CD1c-positive myeloid dendritic cell (primary cell): Measurements from ENCODE around the gene GCDH.
A peak's percentile ranks its signal among the peaks of the same experiment; 100 is the strongest.

Source experiments
- DNase-seq: peaks from one replicate; pipeline ENCODE4 v3.0.0-alpha.2; 2016; ENCODE audit errors: extremely low spot score

GCDH gene

GRCh38 chr19:12939975-12940423 lies 49.0 kb downstream of the GCDH start:
- no peak for DNase-seq

GRCh38 chr19:12940897-12941296 lies 49.9 kb downstream of the GCDH start:
- DNase-seq, result no peak

- DNase-seq, result no peak
Observed at GRCh38 chr19:12943437-12944044, 52.6 kb downstream of the GCDH start.

- DNase-seq, result no peak
Observed at GRCh38 chr19:12944104-12944674, 53.2 kb downstream of the GCDH start.

GRCh38 chr19:12945479-12946091 lies 54.6 kb downstream of the GCDH start, which contains the start of gene RAD23A:
Gene RAD23A (plus strand): TSS chr19:12945862. CDS start chr19:12945949, 87 bp downstream.
- peak; percentile 100 for DNase-seq

- DNase-seq, result peak; percentile 60
Observed at GRCh38 chr19:12946092-12946721, 55.2 kb downstream of the GCDH start.

- DNase-seq, result no peak
Observed at GRCh38 chr19:12946731-12947496, 56.0 kb downstream of the GCDH start.

GRCh38 chr19:12947702-12948611 lies 57.0 kb downstream of the GCDH start:
- no peak for DNase-seq

- DNase-seq, result no peak
Observed at GRCh38 chr19:12948612-12949362, 57.8 kb downstream of the GCDH start.
